ENCODE data around the gene KLHL3.

- TF ChIP-seq, protein P1, sequence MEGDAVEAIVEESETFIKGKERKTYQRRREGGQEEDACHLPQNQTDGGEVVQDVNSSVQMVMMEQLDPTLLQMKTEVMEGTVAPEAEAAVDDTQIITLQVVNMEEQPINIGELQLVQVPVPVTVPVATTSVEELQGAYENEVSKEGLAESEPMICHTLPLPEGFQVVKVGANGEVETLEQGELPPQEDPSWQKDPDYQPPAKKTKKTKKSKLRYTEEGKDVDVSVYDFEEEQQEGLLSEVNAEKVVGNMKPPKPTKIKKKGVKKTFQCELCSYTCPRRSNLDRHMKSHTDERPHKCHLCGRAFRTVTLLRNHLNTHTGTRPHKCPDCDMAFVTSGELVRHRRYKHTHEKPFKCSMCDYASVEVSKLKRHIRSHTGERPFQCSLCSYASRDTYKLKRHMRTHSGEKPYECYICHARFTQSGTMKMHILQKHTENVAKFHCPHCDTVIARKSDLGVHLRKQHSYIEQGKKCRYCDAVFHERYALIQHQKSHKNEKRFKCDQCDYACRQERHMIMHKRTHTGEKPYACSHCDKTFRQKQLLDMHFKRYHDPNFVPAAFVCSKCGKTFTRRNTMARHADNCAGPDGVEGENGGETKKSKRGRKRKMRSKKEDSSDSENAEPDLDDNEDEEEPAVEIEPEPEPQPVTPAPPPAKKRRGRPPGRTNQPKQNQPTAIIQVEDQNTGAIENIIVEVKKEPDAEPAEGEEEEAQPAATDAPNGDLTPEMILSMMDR (conservative IDR thresholded peaks at IDR 0.05) = no peak
- TF ChIP-seq EZH2 (IDR thresholded peaks at IDR 0.05; ENCODE audit: low read depth) = no peak
Measured at GRCh38 chr5:137699336-137700281, 36.3 kb downstream of the KLHL3 start.

All from PC-9 (cell line).